C4-2B (cell line): ENCODE measurements around the gene PIGP.

ENCODE experiments used
- H3K27ac ChIP-seq: fragments of 450-650 bp; 2 replicates; pipeline ENCODE4 v1.5.1; 2017
- CTCF ChIP-seq: fragments of 450-650 bp; conservative IDR thresholded peaks from 2 replicates; pipeline ENCODE4 v1.5.1; 2017; ENCODE audit warnings: mild to moderate bottlenecking
- ZFX ChIP-seq: fragments of 450-650 bp; IDR thresholded peaks from 2 replicates; pipeline ENCODE4 v1.6.1; 2017

Gene PIGP

GRCh38 chr21:37026499-37026898, 46.4 kb downstream of the PIGP start:
- H3K27ac ChIP-seq, result no peak overlapping the region
- TF ChIP-seq ZFX, result no peak

GRCh38 chr21:37017951-37018679, 54.8 kb downstream of the PIGP start:
- no peak overlapping the region for H3K27ac ChIP-seq
- no peak for TF ChIP-seq CTCF
- TF ChIP-seq ZFX, result no peak
